Pulmonary artery endothelial cell (primary cell): Measurements from ENCODE around the gene CD84. TPM values are rescaled to one million over a fixed set of nuclear protein-coding genes. Genes with fewer than 3 reads are reported as not detected.
"Not testable (repeated sequence)": the region's sequence is repeated elsewhere in the genome, so short reads cannot be mapped to it uniquely, and the experiment has no call there.

Experiments
- DNase-seq: peaks from one replicate; pipeline ENCODE4 v3.0.0-alpha.2; 2011; ENCODE audit warnings: low read depth, low spot score
- total RNA-seq: library from RNA; depleted of rRNA; stranded (reverse); fragments of >200 nt; gene quantifications from 2 replicates; pipeline ENCODE4 v1.2.3, GENCODE V29; 2014

The CD84 gene
- total RNA-seq, 1 donor from 2014 or later = not detected

- no peak for DNase-seq
Observed at GRCh38 chr1:160519642-160520435, 59.5 kb downstream of the CD84 start.

- DNase-seq = not testable (repeated sequence)
Observed at GRCh38 chr1:160517519-160517918, 61.8 kb downstream of the CD84 start.

DNA sequence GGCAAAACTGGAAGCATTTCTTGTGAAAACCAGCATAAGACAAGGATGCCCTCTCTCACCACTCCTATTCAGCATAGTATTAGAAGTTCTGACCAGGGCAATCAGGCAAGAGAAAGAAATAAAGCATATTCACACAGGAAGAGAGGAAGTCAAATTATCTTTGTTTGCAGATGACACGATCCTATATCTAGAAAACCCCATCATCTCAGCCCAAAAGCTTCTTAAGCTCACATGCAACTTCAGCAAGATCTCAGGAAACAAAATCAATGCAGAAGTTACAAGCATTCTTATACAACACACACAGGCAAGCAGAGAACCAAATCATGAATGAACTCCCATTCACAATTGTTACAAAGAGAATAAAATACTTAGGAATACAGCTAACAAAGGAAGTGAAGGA lies 63.4 kb downstream of the CD84 start:
- DNase-seq = not testable (repeated sequence)

- no peak for DNase-seq
Observed at GRCh38 chr1:160504651-160505050, 74.6 kb downstream of the CD84 start.

DNA sequence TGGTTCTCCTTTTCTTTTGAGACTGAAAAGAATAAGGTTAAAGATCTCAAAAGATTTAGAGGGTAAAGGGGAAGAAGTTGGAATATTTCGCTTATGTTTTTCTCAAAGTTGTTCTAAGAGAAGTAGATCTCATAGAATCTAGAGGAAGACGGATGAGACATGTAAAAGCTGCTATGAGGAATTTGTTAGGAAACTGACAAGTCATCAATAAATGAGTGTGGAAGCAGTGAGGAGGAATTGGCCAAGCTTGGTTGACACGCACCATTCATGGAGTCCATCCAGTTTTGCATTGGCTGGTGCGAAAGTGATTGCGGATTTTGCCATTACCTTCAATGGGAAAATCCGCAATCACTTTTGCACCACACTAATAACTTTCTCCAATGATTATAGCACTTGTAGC lies 76.2 kb downstream of the CD84 start:
- DNase-seq = no peak

DNA sequence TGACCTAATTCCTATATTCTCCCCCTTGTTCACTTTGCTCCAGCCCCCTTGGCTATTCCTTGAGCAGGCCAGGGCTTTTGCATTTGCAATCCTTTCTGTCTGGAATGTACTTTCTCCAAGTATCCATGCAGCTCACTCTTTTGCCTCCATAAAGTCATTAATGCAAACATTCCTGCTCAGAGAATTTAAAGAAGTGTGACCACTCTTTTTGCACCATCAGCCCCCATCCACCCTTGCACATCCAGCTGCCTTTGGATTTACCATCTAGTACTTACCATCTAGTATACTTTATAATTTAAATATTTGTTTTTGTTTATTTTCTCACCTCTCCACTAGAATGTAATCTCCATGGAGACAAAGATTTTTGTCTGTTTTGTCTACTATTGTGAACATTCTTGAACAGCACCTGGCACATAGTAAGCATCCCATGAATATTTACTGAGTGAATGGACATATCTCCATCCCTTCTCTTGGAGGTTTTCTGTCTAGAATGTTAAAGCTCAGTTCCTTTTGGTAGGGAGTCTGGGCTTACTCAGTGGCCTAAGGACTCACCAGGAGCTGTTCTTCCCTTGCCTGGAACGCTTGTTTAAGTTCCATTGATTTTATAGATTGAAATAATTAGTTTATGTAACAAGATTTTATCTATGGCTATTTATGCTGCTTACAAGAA lies 78.8 kb downstream of the CD84 start:
- DNase-seq = no peak

DNA sequence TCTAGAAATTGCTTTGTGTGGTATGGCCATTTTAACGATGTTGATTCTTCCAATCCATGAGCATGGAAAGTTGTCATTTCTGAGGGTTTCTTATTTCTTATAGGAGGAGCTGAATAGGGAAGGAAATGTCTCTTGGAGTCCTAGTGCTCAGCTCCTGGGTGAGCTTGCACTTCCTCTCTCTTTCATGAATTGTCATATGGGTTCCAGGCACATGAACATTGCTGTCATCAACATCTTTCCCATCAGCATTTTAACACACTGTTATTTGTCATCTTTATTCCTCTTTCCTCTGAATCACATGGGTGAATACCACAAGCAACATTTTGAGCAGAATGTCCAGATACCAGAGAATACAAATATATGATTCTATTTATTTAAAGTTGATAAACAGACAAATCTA lies 79.7 kb downstream of the CD84 start:
- DNase-seq = no peak

- DNase-seq = not testable (repeated sequence)
Observed at GRCh38 chr1:160498301-160499065, 80.8 kb downstream of the CD84 start.

GRCh38 chr1:160496334-160496733 lies 83.0 kb downstream of the CD84 start:
- no peak for DNase-seq

- DNase-seq = no peak
Observed at GRCh38 chr1:160494620-160495019, 84.7 kb downstream of the CD84 start.

GRCh38 chr1:160492617-160493016 lies 86.7 kb downstream of the CD84 start:
- no peak for DNase-seq

DNA sequence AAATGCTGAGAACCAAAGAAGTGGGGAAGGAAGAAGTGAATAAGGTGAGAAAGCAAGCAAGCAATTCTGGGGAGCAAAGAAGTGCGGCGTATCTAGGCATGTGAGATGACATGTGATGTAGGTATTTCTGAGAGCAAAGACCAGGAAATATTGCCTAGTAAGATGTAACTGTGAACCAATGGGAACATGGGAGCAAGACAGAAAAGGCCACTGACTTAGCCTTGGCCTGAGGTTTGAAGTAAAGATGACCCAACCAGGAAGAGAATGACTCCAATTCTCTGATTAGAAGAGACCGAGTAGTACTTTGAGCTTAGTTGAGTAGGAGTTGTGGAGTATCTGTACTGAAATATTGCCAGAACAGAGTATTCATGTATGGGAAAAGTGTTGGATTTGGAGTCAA lies 87.3 kb downstream of the CD84 start:
- no peak for DNase-seq

Other genes starting within 250 kb of the CD84 start
- gene COPA, start 236.2 kb downstream of the CD84 start, total RNA-seq = 277 and 334 TPM in 2 replicates
- gene NCSTN, start 236.1 kb downstream of the CD84 start, total RNA-seq = 73.3 and 102 TPM in 2 replicates
- gene NHLH1, start 212.4 kb downstream of the CD84 start, total RNA-seq = under 0.01 TPM in 1 of 2 replicates, not detected in the other
- gene VANGL2, start 178.9 kb downstream of the CD84 start, total RNA-seq = not detected in 2 replicates
- gene SLAMF6, start 56.2 kb downstream of the CD84 start, total RNA-seq = not detected in 2 replicates
- not detected in 2 replicates for gene SLAMF1, start 67.5 kb upstream of the CD84 start, total RNA-seq
- gene CD48, start 132.3 kb upstream of the CD84 start, total RNA-seq = not detected in 2 replicates
- gene SLAMF7, start 159.8 kb upstream of the CD84 start, total RNA-seq = not detected in 2 replicates
- gene LY9, start 216.7 kb upstream of the CD84 start, total RNA-seq = not detected in 2 replicates